ENCODE measurements around the gene ELFN1.

Gene ELFN1

DNA sequence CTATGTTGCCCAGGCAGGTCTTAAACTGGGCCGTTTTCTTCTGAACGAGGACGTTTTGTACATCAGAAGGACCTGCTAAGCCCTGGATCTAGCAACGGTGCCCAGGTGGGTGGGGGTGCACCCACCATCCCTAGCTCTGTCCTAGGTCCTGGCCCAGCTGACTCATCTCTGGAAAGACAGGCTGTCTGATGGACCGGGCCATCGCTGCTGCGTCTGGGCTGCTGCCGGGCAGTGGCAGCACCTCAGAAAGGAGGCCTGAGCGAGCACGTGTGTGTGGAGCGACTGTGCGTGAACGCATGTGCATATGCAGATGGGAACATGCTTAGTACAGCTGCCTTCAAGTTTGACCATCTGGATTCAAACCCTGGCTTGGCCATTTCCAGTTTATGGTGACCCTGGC, 7.3 kb upstream of the ELFN1 start:
- DNase-seq (ENCODE audit: insufficient read length, low spot score) (no peak), FAIRE-seq (no peak)

DNA sequence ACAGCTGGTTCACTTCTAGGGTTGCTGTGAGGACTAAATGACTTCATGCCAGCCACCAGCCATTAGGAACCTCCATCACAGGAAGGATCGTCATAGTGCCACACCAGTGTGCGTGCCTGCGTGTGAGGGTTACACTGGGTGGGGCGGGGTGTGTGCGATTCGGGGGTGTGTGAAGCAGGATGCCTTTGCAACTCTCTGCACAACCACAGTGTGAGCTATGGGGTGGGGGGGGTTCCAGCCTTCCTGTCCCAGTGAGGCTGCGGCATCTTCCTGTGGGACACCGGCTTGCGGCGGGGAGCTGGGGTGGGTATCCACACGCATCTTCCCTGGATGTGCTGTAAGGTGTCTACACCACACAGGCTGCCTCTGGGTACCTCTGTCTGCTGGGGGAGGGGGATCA, 6.9 kb upstream of the ELFN1 start:
- no peak for DNase-seq (ENCODE audit: insufficient read length, low spot score)
- FAIRE-seq: no peak

- FAIRE-seq (no peak), DNase-seq (ENCODE audit: insufficient read length, low spot score) (no peak)
These were observed 6.0 kb upstream of the ELFN1 start for GRCh38 chr7:1663857-1664651.

DNA sequence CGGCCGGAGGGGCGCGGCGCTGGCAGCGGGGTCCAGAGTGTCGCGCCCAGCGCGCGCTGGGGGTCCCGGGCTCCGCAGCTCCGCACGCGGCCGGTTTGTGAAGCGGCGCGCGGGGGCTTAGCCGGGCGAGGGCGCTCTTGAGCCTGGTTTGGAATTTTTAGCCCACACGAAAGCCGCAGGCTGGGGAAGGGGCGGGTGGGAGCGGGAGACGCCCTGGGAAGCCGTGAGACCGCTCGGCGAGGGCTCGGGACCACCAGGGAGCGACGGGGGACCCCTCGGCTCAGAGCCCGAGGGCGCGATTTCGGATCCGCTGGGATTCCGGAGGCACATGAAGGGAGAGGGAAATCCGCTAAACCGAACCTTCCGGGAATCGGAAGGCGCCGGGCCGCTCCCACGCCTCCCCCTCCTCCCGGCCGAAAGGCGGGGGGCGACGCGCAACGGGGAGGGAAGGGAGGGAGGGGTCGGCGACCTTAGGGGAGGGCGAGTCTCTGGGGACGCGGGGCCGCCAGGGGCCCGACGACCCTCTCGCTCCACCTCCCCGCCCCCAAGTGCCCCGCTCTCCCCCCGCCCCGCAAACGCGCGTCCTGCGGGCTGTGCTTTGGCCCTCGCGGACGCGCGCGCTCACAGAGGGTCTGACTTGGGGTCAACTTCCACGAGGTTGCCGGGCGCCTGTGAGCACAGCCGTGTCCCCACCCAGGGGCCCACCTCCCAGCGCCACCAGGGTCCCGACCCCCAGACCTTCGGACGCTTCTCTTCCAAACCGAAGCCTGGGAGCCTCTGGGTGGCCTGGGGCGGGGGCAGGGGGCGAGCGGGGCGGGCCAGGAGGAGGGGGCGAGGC, 5.1 kb upstream of the ELFN1 start:
- no peak for FAIRE-seq
- peak; percentile 86 for DNase-seq (ENCODE audit: insufficient read length, low spot score)

DNA sequence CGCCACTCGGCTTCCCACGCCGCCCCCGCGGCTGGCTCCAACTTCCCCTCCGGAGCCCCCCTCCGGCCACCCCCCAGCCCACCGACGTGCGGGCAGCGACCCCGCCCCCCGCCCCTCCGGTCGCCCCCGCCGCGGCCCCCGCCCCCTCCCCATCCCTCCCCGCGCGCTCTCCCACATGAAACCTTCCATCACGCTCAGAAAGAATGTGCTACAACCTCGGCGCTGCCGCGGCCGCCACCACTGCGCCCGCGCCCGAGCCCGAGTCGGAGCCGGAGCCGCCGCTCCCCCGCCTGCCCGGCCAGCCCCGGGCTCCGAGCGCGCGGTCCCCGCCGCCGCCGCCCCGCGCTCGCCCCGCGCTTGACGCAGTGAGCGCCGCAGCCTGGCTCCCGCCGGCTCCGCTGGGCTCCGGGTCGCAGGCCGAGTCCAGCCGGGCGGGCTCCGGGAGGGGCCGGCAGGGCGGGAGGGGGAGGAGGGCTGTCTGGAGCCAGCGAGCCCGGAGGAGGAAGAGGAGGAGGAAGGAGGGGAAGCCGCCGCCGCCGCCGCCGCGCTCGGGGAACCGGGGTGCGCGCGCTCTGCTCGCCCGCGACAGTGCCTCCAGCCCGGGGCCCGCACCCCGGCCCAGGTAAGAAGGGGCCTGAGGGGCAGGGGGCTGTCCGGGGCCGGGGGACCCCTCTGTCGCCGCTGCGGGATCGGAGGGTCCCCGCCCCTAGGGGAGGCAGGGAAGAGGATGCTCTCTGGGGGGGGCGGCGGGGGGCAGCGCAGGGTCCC, 4.3 kb upstream of the ELFN1 start:
- no peak for FAIRE-seq
- DNase-seq (ENCODE audit: insufficient read length, low spot score): no peak

DNA sequence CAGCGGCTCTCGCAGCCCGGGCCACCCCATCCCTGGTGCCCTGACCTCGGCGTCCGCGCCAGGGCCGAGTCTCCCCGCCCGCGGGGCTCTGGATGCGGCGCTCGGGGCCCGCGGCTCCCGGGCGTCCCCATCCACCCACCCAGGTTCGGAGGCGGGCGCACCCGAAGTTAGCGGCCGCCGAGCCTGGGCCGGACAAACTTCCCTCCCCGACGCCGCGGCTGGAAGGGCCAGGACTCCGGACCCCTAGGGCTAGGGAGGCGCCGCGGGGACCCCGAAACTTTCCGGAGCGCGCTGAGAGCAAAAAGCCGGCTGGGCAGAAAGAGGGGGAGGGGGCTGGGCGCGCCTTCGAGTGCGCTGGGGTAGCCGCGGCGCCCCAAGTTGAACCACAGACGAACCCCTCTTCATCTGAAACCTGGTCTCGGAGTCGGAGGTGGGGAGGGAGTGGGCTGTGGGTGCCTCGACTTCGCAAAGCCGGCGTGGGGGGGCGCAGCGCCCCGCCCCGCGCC, 3.7 kb upstream of the ELFN1 start:
- FAIRE-seq: no peak

DNA sequence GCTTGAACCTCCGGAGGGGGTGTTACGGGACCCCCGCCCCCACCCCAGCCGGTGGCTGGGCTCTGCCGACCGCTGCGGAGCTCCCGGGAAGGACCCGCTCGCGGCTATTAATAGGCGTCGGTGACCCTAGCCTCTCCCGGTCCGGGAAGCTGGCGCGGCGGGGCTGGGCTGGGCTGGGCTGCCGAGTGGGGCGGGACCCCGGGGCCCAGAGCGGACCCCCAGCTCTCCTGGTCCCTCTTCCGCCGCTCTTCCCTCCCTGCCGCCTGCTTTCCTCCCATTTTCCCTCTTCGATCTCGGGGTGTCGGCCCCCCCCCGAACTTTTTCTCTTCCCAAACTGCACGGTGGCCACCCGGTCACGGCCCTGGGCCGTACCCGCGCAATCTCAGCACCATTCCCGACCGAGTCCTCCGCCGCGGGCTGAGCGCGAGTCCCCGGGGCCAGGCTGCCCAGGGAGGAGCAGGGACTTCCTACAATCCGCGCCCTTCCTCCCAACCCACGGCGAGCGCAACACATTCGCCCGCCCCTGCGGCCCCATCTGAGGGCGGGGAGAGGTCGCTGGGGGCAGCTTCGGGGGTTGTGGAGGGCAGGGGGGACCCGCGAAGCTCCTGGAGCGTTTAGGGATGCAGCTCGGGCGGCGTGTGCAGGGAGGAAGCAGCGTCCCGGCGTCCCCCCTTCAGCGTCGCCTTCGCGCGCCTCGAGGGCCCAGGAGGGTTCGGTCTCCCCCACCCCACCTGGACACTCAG, 3.1 kb upstream of the ELFN1 start:
- FAIRE-seq (no peak), DNase-seq (ENCODE audit: insufficient read length, low spot score) (no peak)

More for the DNA sequence above, 3.7 kb upstream of the ELFN1 start:
- DNase-seq (ENCODE audit: insufficient read length, low spot score): no peak

DNA sequence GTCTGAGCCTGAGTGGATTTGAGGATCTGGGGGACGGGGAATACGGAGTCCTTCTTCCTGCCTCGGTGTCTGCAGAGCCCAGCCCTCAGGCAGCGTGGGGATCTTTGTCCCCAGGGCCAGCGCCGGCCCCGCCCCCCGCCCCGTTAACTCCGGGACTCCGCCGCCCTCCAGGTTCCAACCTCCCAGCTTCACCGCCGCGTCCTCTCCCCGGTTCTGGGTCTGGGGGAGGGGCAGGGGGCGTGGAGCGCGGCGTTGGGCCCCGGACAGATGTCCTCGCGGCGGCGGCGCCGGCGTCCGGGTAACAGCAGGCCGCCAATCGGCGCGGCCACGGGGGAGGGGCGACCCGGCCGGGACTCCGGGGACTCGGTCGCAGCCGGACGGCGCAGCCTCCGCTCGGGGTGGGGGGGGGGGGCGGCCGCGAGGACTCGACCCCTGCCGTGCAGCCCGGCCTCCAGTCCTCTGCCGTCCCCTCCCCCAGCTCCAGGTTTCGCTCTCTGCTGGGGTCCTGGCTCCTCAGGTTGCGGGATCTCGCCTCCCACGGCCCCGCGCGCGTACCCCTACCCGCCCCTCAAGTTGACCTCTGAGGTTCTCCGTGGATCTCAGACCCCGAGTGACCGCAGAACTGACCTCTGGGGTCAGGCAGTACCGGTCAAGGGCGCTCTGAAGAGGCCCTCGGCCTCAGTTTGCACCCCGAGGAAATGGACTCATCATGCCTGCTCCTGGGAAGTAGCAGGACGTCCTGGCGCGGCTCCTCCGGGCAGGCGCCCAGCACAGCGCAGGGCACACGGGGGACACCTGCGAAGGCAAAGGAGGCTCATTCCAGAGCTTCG, 2.3 kb upstream of the ELFN1 start:
- DNase-seq (ENCODE audit: insufficient read length, low spot score): no peak
- no peak for FAIRE-seq

- no peak for DNase-seq (ENCODE audit: insufficient read length, low spot score)
- no peak for FAIRE-seq
These were observed 1.5 kb upstream of the ELFN1 start for GRCh38 chr7:1668396-1669063.

DNA sequence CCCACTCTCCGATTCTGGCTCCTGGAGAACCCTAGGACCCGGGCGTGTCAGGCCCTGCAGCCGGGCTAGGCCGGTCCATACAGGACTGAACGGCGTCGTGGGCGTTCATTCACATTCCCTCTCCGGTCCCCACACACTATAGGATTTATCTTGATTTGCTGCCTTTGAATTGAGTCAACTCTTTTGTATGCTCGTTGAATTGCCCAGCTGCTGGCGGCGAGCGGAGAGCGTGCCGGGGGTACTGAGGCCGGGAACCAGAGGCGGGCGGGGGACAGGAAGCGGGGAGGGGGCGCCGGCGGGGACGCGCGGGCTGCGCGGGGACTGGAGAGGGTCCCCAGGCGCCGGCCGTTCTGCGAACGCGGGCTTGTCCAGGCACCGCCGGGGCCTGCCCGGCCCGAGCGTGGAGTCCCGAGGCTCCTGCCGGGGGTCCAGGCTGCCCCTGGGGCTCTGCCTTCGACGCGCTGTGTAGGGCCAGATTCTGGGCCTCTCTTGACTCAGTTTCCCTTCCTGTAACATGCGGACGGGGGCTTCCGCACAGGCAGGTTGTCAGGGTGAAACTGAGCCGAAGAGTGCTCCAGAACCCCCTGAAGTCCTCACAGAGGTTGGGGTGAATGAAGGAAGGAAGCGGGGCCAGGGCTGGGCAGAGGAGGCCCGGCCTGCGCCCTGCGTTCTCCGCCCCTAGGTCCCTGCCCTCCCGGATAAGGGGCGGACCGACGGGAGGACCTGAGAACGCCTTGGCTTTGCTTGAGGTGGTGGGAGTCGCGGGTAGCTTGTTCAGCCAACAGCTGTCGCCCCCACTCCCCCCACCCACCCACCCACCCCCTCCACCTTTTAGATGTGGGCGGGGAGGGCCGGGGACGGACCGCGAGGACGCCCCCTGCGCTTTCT, 769 bp upstream of the ELFN1 start:
- DNase-seq (ENCODE audit: insufficient read length, low spot score) (no peak), FAIRE-seq (no peak)

GRCh38 chr7:1670894-1671593, 967 bp downstream of the ELFN1 start:
- DNase-seq (ENCODE audit: insufficient read length, low spot score) (no peak), FAIRE-seq (no peak)

GRCh38 chr7:1671594-1672451, 1.7 kb downstream of the ELFN1 start:
- DNase-seq (ENCODE audit: insufficient read length, low spot score): no peak
- FAIRE-seq: no peak

DNA sequence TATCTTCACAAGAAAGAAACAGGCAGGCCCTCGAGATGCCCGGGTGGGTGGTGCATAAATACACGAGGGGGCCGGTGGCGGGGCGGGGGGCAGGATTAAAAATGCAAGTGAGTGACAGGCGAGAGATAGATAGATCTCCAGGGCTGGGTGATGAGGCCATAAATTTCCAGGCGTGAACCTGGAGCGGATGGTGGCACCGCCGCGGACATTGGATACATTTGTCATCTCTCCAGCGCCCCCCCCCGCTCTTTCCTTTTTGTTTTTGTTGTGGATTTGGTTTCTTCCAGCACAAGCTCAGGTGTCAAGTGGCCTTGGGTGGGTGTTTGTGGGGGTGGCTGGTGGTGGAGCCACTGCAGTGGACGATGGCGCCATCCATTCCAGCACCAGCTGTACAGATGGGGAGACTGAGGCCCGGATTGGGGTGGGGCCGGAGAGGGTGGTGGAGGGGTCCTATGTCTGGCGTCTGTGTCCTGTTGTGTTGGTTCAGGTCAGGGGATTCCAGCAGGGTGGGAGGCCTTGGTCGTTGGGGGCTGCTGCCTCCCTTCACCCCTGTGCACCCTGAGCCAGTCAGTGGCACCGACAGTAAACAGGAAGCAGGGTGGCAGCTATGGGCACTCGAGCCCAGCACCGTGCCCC, 2.9 kb downstream of the ELFN1 start:
- no peak for FAIRE-seq
- no peak for DNase-seq (ENCODE audit: insufficient read length, low spot score)

DNA sequence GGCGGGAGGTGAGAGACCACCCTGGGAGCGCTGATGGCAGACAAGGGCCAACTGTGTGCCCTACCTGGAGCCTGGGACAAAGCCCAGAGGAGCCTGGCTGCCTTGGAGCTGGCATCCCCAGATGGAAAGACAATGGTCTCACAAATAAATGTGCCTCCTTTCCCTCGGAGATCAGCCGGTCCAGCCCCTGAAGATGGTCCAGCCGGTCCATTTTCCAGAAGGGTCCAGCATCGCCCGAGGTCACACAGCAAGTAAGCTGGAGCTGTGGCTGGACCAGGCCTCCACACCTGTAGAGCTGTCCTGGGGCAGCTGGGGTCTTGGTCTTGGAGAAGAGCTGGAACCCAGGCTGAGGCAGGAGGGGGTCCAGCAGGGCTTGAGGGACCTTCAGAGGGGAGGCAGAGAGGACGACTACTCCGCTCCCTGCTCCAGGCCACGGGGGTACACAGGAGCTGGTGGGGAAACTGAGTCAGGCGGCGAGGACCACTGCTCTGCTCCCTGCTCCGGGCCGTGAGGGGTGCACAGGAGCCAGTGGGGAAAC, 3.6 kb downstream of the ELFN1 start:
- FAIRE-seq (no peak), DNase-seq (ENCODE audit: insufficient read length, low spot score) (no peak)

DNA sequence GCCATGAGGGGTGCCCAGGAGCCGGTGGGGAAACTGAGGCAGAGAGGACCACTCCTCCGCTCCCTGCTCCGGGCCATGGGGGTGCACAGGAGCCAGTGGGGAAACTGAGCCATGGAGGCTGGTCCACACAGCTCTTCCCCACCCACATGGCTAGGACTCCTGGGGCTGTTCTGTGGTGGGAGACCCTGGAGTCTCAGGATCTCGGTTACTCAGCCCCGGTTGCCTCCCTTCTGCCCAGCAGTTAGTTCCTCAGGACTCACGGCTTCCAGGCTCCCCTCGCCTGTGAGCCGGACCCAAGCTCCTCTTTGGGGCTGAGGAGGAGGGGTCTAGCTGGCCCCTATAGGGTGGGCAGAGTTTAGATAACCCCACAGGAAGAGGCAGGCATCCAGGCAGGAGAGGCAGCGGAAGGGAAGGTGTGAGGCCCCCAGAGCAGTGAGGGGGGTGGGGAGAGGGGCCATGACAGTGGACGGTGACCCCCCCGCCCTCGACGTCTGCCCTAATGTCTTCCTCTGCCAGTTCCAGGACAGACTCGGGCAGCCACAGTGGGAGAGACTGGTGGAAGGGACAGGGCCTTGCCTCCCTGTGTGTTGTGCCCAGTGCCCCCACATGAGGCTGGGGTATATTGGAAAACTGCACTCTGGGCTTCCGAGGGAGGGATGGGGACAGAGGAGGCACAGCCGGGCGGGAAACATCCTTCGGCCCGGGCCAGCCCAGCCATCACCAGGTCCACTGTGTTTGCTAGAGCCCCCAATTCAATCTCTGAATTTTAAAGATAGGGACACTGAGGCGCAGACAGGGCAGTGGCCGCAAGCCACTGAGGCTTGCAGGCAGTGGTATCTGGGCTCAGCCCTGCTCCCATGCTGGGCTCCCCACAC, 4.3 kb downstream of the ELFN1 start:
- no peak for DNase-seq (ENCODE audit: insufficient read length, low spot score)
- FAIRE-seq: no peak
